CD4-positive, alpha-beta memory T cell (primary cell): ENCODE measurements around the gene GGT1. TPM values are rescaled to one million over a fixed set of nuclear protein-coding genes. Genes with fewer than 3 reads are reported as not detected.
"Not testable (repeated sequence)": the region's sequence is repeated elsewhere in the genome, so short reads cannot be mapped to it uniquely, and the experiment has no call there.

Experiments used
- CTCF ChIA-PET: fragments of 350-600 bp; sonication (Branson Sonifier 250); formaldehyde crosslinking; loops from one replicate; lab custom pipeline; 2021; ENCODE audit warnings: inconsistent platforms; ENCODE audit not compliant: partially characterized antibody; lab: Charles Lee
- POLR2A ChIA-PET: fragments of 350-600 bp; sonication (Branson Sonifier 250); formaldehyde crosslinking; loops from one replicate; lab custom pipeline; 2021; ENCODE audit not compliant: partially characterized antibody; lab: Charles Lee
- DNase-seq, 5 donors: peaks; one replicate each; pipeline versions ENCODE4 v3.0.0 to v3.0.0-alpha.2; 2020 to 2022; ENCODE audit warnings: mixed read lengths in 1 of 5
- H3K27ac ChIP-seq: one replicate; pipeline ENCODE4 v1.7.0; 2013; ENCODE audit warnings: low read depth, low read length
- H3K27me3 ChIP-seq: 2 replicates; pipeline ENCODE4 v1.7.0; 2013; ENCODE audit warnings: mild to moderate bottlenecking, low read length, moderate library complexity; ENCODE audit not compliant: insufficient read depth
- H3K36me3 ChIP-seq: 2 replicates; pipeline ENCODE4 v1.7.0; 2013; ENCODE audit warnings: mild to moderate bottlenecking, low read length, moderate library complexity; ENCODE audit not compliant: insufficient read depth
- H3K4me1 ChIP-seq: 2 replicates; pipeline ENCODE4 v1.7.0; 2013; ENCODE audit warnings: mild to moderate bottlenecking, low read length, moderate library complexity; ENCODE audit not compliant: insufficient read depth
- H3K4me3 ChIP-seq, 2 donors: one replicate each; pipeline ENCODE4 v1.7.0; 2013; ENCODE audit warnings: low read length in 2 of 2, mild to moderate bottlenecking in 1 of 2
- H3K9me3 ChIP-seq, 2 donors: one replicate each; pipeline ENCODE4 v1.7.0; 2013; ENCODE audit warnings: low read length in 2 of 2, control low read depth in 1 of 2; ENCODE audit not compliant: control insufficient read depth in 1 of 2
- H3K27ac Mint-ChIP-seq, 7 donors: one replicate each; pipeline ENCODE4 v1.8.0; 2020 to 2021; ENCODE audit warnings: mixed read lengths in 7 of 7, mild to moderate bottlenecking in 6 of 7, inconsistent platforms in 3 of 7, moderate library complexity in 3 of 7
- H3K27me3 Mint-ChIP-seq, 2 donors: one replicate each; pipeline ENCODE4 v1.8.0; 2020 to 2021; ENCODE audit warnings: mixed read lengths in 2 of 2
- H3K36me3 Mint-ChIP-seq, 2 donors: one replicate each; pipeline ENCODE4 v1.8.0; 2020 to 2021; ENCODE audit warnings: mixed read lengths in 2 of 2, inconsistent platforms in 1 of 2, mild to moderate bottlenecking in 1 of 2
- H3K4me1 Mint-ChIP-seq, 4 donors: one replicate each; pipeline ENCODE4 v1.8.0; 2020 to 2021; ENCODE audit warnings: mixed read lengths in 4 of 4, mild to moderate bottlenecking in 1 of 4
- H3K4me3 Mint-ChIP-seq, 8 donors: one replicate each; pipeline ENCODE4 v1.8.0; 2020 to 2021; ENCODE audit warnings: mixed read lengths in 8 of 8, mild to moderate bottlenecking in 7 of 8, moderate library complexity in 6 of 8, inconsistent platforms in 3 of 8
- H3K9me3 Mint-ChIP-seq, 8 donors: one replicate each; pipeline ENCODE4 v1.8.0; 2020 to 2021; ENCODE audit warnings: mixed read lengths in 8 of 8, mild to moderate bottlenecking in 5 of 8, inconsistent platforms in 3 of 8, moderate library complexity in 1 of 8
- intact Hi-C: fragments of 100-400 bp; cut with micrococcal nuclease; formaldehyde crosslinking; loops from one replicate; pipeline ENCODE4 v1.15.1; 2023
- polyA plus RNA-seq, 2 donors: library from polyadenylated mRNA; unstranded; fragments of 300-500 nt; fragmentation: Illumina TruSeq; gene quantifications; one replicate each; pipeline ENCODE4 v1.2.3, GENCODE V29; 2021
- total RNA-seq, 2 experiments: library from RNA; stranded (reverse); gene quantifications; one replicate each; pipeline ENCODE4 v1.2.3, GENCODE V29; 2021

GGT1 gene
- total and polyA plus RNA-seq, 4 experiments from 2014 or later, result 11.9 to 28.3 (median 22.6) TPM

GRCh38 chr22:24601217-24602104 is 1.5 kb upstream of the GGT1 start:
- intact Hi-C loops, result no loop called here
- Histone ChIP-seq H3K4me3 (no peak overlapping the region), H3K27me3 (no peaks in the 10 kb centered on the region), H3K36me3 (no peaks in the 10 kb centered on the region), H3K27ac (no peak overlapping the region), H3K4me1 (peaks cover 8% of the 10 kb centered on the region), H3K9me3 (no peaks in the 10 kb centered on the region)
- Mint-ChIP-seq H3K4me3 (no peak overlapping the region), H3K27me3 (no peaks in the 10 kb centered on the region), H3K4me1 (peaks cover 8 to 34% (median 24%) of the 10 kb centered on the region in 4 donors), H3K27ac (peak overlapping the region in 1 of 7 donors; percentile 37), H3K9me3 (no peaks in the 10 kb centered on the region), H3K36me3 (no peaks in the 10 kb centered on the region)
- no peak for DNase-seq
- CTCF ChIA-PET, result no interaction called here
- POLR2A ChIA-PET, result no interaction called here

DNA sequence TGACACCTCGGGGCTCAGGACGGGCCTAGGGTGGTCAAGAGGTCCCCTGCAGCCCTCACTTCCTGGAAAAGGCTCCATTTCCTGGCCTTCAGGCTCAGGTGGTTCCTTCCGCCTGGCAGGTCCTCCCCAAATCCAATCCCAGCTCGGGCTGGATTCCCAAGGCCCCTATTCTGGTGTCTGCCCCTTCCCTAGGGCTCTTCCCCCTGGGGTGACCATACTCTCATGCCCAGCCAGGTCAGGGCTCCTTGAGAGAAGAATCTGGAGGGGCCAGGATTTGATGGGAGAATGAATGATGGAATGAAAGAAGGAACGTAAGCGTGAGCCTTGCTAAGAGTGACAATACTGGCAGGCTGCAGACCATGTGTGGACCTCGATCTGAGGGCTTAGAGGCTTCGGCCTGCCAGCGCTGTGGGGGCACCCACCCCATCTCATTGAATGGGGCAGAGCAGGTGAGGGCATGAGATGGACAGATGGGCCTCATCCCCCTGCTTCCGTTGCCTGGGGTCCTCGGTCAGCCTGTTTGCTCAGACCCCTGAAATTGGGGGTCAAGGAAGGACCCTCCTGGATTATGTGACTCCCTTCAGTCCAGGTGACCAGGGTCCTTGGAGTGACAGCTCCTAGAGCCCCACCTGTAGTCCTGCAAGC is 766 bp upstream of the GGT1 start:
- not testable (repeated sequence) for H3K27me3 Mint-ChIP-seq

GRCh38 chr22:24603770-24604629 is 1.0 kb downstream of the GGT1 start:
- H3K4me3 ChIP-seq, H3K27me3 Mint-ChIP-seq, H3K4me1 ChIP-seq, H3K27ac ChIP-seq, H3K9me3 Mint-ChIP-seq, intact Hi-C loops, H3K36me3 ChIP-seq, H3K27me3 ChIP-seq, H3K36me3 Mint-ChIP-seq, H3K9me3 ChIP-seq, CTCF ChIA-PET, POLR2A ChIA-PET: not testable (repeated sequence)
- Mint-ChIP-seq H3K4me1 (peaks cover 11 to 55% (median 32%) of the 10 kb centered on the region in 4 donors), H3K4me3 (peak overlapping the region in 7 of 8 donors; percentile 9 to 78 (median 63)), H3K27ac (peak overlapping the region; percentile 59 to 92 (median 80))
- DNase-seq, result peak in 4 of 5 donors; percentile 13 to 54 (median 17)

More for the DNA sequence above, 766 bp upstream of the GGT1 start:
- H3K36me3 ChIP-seq, intact Hi-C loops, H3K27ac ChIP-seq, H3K36me3 Mint-ChIP-seq, H3K9me3 Mint-ChIP-seq, H3K4me1 ChIP-seq, DNase-seq, POLR2A ChIA-PET, H3K4me3 ChIP-seq, CTCF ChIA-PET, H3K27me3 ChIP-seq, H3K9me3 ChIP-seq, H3K4me3 Mint-ChIP-seq: not testable (repeated sequence)
- peak overlapping the region in 2 of 7 donors; percentile 29 to 35 for H3K27ac Mint-ChIP-seq
- peaks cover 8 to 37% (median 24%) of the 10 kb centered on the region in 4 donors for H3K4me1 Mint-ChIP-seq

GRCh38 chr22:24606340-24606739 is 3.3 kb downstream of the GGT1 start:
- Mint-ChIP-seq H3K4me3 (peak overlapping the region in 2 of 8 donors; percentile 24 to 57), H3K27ac (peak overlapping the region in 1 of 7 donors; percentile 46), H3K4me1 (peaks cover 11 to 53% (median 31%) of the 10 kb centered on the region in 4 donors)
- H3K36me3 ChIP-seq, DNase-seq, CTCF ChIA-PET, H3K9me3 Mint-ChIP-seq, H3K4me1 ChIP-seq, H3K27me3 ChIP-seq, H3K27me3 Mint-ChIP-seq, H3K27ac ChIP-seq, H3K4me3 ChIP-seq, H3K36me3 Mint-ChIP-seq, POLR2A ChIA-PET, H3K9me3 ChIP-seq: not testable (repeated sequence)
- intact Hi-C loops, result loop anchor here (5.0 kb wide), 1 partner anchor 49 kb away; the partner anchor contains the start of genes GUCD1 and SNRPD3

DNA sequence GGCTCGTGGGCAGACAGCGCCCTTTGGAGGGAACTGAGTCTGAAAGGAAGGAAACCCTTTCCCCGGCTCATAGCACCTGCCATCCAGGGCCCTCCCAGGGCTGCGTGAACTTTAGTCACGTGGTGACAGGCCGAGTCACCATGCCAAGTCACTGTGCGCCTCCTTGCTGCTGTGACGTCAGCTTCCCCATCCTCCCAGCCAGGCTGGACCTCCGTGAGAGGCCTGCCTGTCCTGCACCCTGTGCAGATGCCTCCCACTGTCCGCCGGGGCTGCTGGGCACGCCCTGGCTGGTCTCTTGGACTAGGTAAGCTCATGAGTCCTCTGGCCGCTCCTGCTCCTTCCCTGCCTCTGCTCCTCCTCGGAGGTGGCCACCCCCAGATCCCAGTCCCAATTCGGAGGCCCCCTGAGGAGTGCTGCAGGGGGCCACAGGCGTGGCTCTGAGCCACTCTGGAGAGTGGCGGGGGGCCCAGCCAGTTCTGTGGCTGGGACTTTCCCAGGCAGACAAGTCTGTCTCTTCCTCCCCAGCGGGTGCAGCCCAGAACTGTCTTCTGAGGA is 4.5 kb downstream of the GGT1 start:
- H3K27ac Mint-ChIP-seq, result peak overlapping the region; percentile 97 to 100 (median 98)
- H3K27me3 Mint-ChIP-seq, H3K9me3 Mint-ChIP-seq, H3K9me3 ChIP-seq, POLR2A ChIA-PET, H3K27me3 ChIP-seq, H3K4me1 ChIP-seq, H3K36me3 Mint-ChIP-seq, H3K36me3 ChIP-seq: not testable (repeated sequence)
- DNase-seq, result peak; percentile 26 to 74 (median 42)
- intact Hi-C loops, result loop anchor here (5.0 kb wide), 1 partner anchor 50 kb away; the partner anchor contains the start of genes GUCD1 and SNRPD3
- CTCF ChIA-PET, result interaction anchor here (1.1 kb wide), 1 partner anchor 28 kb away, joined by 3 read pairs; no protein-coding TSS in a partner anchor
- H3K4me3 ChIP-seq, result peak overlapping the region in 1 of 2 donors; percentile 26
- peak overlapping the region; percentile 88 to 97 (median 93) for H3K4me3 Mint-ChIP-seq
- H3K4me1 Mint-ChIP-seq, result peaks cover 11 to 44% (median 25%) of the 10 kb centered on the region in 4 donors
- peak overlapping the region; percentile 76 for H3K27ac ChIP-seq

DNA sequence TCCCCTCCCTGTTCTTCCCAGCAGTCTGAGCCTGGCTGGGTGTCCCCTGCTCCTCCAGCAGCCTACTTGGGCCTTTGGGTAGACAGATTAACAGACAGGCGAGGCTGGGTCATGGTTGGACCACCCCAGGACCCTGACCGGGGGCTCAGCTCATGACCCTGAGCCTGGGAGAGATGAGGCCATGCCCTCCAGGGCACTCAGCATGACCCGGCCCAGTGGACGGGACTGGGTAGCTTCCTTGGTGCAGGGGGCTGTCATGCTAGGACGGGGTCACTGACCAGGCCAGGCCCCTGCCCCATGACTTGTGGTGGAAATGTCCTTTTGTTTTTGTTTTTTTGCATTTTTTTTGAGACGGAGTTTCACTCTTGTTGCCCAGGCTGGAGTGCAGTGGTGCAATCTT is 5.3 kb downstream of the GGT1 start:
- POLR2A ChIA-PET, H3K4me1 ChIP-seq, H3K9me3 ChIP-seq, H3K27me3 Mint-ChIP-seq, H3K9me3 Mint-ChIP-seq, H3K27me3 ChIP-seq, H3K36me3 Mint-ChIP-seq, CTCF ChIA-PET, H3K36me3 ChIP-seq, DNase-seq: not testable (repeated sequence)
- Mint-ChIP-seq H3K27ac (peak overlapping the region; percentile 70 to 99 (median 98)), H3K4me3 (peak overlapping the region; percentile 88 to 97 (median 93)), H3K4me1 (peaks cover 11 to 40% (median 22%) of the 10 kb centered on the region in 4 donors)
- intact Hi-C loops, result loop anchor here (5.0 kb wide), 1 partner anchor 51 kb away; the partner anchor contains the start of genes GUCD1 and SNRPD3
- peak overlapping the region in 1 of 2 donors; percentile 26 for H3K4me3 ChIP-seq
- H3K27ac ChIP-seq, result peak overlapping the region; percentile 76
